MM.1S (cell line): ENCODE measurements around the gene TRDN.

Experiments
- EZH2 ChIP-seq: fragments of 300-600 bp; sonication (generic); optimal IDR thresholded peaks from 2 replicates; pipeline ENCODE3; 2017; ENCODE audit warnings: low read depth, mild to moderate bottlenecking, antibody characterized with exemption, low read length, mixed read lengths
- TF ChIP-seq, protein P1 (sequence below): fragments of 300-600 bp; sonication (generic); IDR thresholded peaks from 2 replicates; pipeline ENCODE4 v1.5.1; 2016; ENCODE audit warnings: antibody characterized with exemption, low read length, mixed read lengths

DNA sequence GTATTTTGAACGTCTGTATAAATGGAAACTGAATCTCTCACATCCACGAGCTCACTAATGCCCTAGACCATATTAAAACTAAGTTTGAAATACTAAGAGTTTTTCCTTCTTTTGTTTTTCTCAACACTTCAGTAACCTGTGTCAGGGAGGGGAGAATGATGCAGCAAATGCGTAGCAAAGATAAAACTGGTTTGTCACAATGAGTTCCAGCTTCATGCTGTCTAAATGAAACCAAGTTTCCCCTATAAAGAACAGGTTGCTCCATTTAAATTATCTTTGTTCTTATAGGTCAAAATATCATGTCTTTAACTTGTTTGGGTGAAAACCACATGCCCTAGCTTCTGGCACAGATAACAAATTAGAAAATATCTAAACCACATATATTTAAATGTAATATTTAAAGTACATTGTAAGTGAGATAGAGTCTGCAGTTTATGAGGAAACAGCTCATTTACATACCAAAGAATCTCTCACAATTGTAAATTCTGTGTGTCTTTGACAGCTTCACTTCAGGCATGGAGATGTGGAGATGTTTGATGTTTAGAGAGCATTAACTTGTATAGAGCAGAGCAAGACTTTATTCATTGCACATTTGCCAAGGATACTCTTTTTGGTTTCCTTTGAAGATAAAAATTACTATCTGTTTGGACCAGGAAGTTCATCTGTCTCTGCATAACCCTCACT lies 7.3 kb downstream of the TRDN start:
- TF ChIP-seq, protein P1, sequence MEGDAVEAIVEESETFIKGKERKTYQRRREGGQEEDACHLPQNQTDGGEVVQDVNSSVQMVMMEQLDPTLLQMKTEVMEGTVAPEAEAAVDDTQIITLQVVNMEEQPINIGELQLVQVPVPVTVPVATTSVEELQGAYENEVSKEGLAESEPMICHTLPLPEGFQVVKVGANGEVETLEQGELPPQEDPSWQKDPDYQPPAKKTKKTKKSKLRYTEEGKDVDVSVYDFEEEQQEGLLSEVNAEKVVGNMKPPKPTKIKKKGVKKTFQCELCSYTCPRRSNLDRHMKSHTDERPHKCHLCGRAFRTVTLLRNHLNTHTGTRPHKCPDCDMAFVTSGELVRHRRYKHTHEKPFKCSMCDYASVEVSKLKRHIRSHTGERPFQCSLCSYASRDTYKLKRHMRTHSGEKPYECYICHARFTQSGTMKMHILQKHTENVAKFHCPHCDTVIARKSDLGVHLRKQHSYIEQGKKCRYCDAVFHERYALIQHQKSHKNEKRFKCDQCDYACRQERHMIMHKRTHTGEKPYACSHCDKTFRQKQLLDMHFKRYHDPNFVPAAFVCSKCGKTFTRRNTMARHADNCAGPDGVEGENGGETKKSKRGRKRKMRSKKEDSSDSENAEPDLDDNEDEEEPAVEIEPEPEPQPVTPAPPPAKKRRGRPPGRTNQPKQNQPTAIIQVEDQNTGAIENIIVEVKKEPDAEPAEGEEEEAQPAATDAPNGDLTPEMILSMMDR: no peak
- no peak for TF ChIP-seq EZH2
